H1 (cell line): Measurements from ENCODE around the gene MAPRE3. TPM values are rescaled to one million over a fixed set of nuclear protein-coding genes. Genes with fewer than 3 reads are reported as not detected.

ENCODE experiments used
- CTCF ChIA-PET: fragments of 300-600 bp; sonication (Branson Sonifier 250); formaldehyde crosslinking; loops from one replicate; lab custom pipeline; 2021; ENCODE audit not compliant: partially characterized antibody; lab: Charles Lee
- POLR2A ChIA-PET: fragments of 300-600 bp; sonication (Branson Sonifier 250); formaldehyde crosslinking; loops from one replicate; lab custom pipeline; 2021; ENCODE audit warnings: inconsistent platforms; ENCODE audit not compliant: partially characterized antibody; lab: Charles Lee
- DNase-seq, 2 experiments: peaks; one replicate each; pipeline versions ENCODE4 v3.0.0 to v3.0.0-alpha.2; 2010 to 2022; ENCODE audit warnings: low spot score in 2 of 2, low read depth in 1 of 2, mixed read lengths in 1 of 2
- FAIRE-seq: peaks from 2 replicates; lab custom pipeline; 2011; peaks lifted over from hg19 to GRCh38; lab: Jason Lieb, UNC
- H2AFZ ChIP-seq: 2 replicates; pipeline ENCODE4 v1.8.1; 2012; ENCODE audit warnings: low read length, inconsistent platforms
- H2AK5ac ChIP-seq: 2 replicates; pipeline ENCODE4 v1.6.1; 2013; ENCODE audit warnings: low read depth, low read length
- H2BK120ac ChIP-seq: replicated peaks from 2 replicates; pipeline ENCODE3; 2013; ENCODE audit warnings: low read depth, low read length, inconsistent platforms
- H2BK12ac ChIP-seq: 2 replicates; pipeline ENCODE4 v1.6.1; 2013; ENCODE audit warnings: low read depth, low read length
- H2BK15ac ChIP-seq: 2 replicates; pipeline ENCODE4 v1.6.1; 2013; ENCODE audit warnings: low read length
- H2BK20ac ChIP-seq: 2 replicates; pipeline ENCODE4 v1.6.1; 2013; ENCODE audit warnings: low read length
- H2BK5ac ChIP-seq: 2 replicates; pipeline ENCODE4 v1.6.1; 2013; ENCODE audit warnings: low read depth, low read length
- H3K14ac ChIP-seq: 2 replicates; pipeline ENCODE4 v1.6.1; 2013; ENCODE audit warnings: inconsistent platforms; ENCODE audit not compliant: insufficient read length
- H3K18ac ChIP-seq: 2 replicates; pipeline ENCODE4 v1.6.1; 2013; ENCODE audit warnings: low read length; ENCODE audit errors: extremely low read depth
- H3K23ac ChIP-seq: 2 replicates; pipeline ENCODE4 v1.6.1; 2013; ENCODE audit warnings: inconsistent platforms; ENCODE audit not compliant: insufficient read length
- H3K23me2 ChIP-seq: 2 replicates; pipeline ENCODE4 v1.6.1; 2013; ENCODE audit warnings: low read depth, low read length
- H3K27ac ChIP-seq: 2 replicates; pipeline ENCODE4 v1.6.1; 2011; ENCODE audit warnings: low read depth, low read length, inconsistent platforms
- H3K27me3 ChIP-seq, 4 experiments: replicated peaks in 1 of 4; 1 replicate in 1 of 4; 2 replicates in 3 of 4; pipeline versions ENCODE4 v1.6.1 to v1.8.1; 2011 to 2013; ENCODE audit warnings: low read length in 3 of 4, mild to moderate bottlenecking in 3 of 4, inconsistent platforms in 2 of 4, mixed read lengths in 2 of 4, moderate library complexity in 1 of 4; ENCODE audit not compliant: control insufficient read depth in 3 of 4, insufficient read depth in 3 of 4; ENCODE audit errors: extremely low read depth in 1 of 4
- H3K36me3 ChIP-seq, 4 experiments: 2 replicates each; pipeline versions ENCODE4 v1.6.1 to v1.8.1; 2011 to 2013; ENCODE audit warnings: mild to moderate bottlenecking in 4 of 4, low read length in 3 of 4, moderate library complexity in 2 of 4, control low read depth in 1 of 4, inconsistent platforms in 1 of 4; ENCODE audit not compliant: insufficient read depth in 4 of 4, control insufficient read depth in 2 of 4
- H3K4ac ChIP-seq: replicated peaks from 2 replicates; pipeline ENCODE3; 2013; ENCODE audit warnings: low read length, low read depth, mixed read lengths, inconsistent platforms; ENCODE audit not compliant: insufficient read length
- H3K4me1 ChIP-seq, 4 experiments: replicated peaks in 1 of 4; 1 replicate in 1 of 4; 2 replicates in 3 of 4; pipeline versions ENCODE4 v1.6.1 to v1.8.1; 2011 to 2013; ENCODE audit warnings: low read length in 3 of 4, inconsistent platforms in 2 of 4, mixed read lengths in 1 of 4; ENCODE audit not compliant: insufficient read depth in 4 of 4, control insufficient read depth in 3 of 4
- H3K4me2 ChIP-seq, 2 experiments: 2 replicates each; pipeline versions ENCODE4 v1.6.1 to v1.8.1; 2011 to 2013; ENCODE audit warnings: low read depth in 2 of 2, low read length in 2 of 2, control low read depth in 1 of 2, inconsistent platforms in 1 of 2, mild to moderate bottlenecking in 1 of 2; ENCODE audit not compliant: insufficient read depth in 1 of 2
- H3K4me3 ChIP-seq, 4 experiments: fragments of 200-600, 300-600 bp in 1 of 4; sonication (generic), shearing (Covaris generic), sonication (Bioruptor Twin) in 1 of 4; 2 replicates each; pipeline versions ENCODE4 v1.5.1 to v1.8.1; 2011 to 2016; ENCODE audit warnings: low read length in 4 of 4, low read depth in 3 of 4, control low read depth in 2 of 4, inconsistent platforms in 2 of 4, mild to moderate bottlenecking in 2 of 4, mixed read lengths in 1 of 4, moderate library complexity in 1 of 4; ENCODE audit not compliant: insufficient read depth in 2 of 4; ENCODE audit errors: extremely low read depth in 1 of 4
- H3K56ac ChIP-seq: replicated peaks from 2 replicates; pipeline ENCODE3; 2013; ENCODE audit warnings: low read depth, mild to moderate bottlenecking, mixed read lengths, low read length, inconsistent platforms; ENCODE audit not compliant: insufficient read length
- H3K79me1 ChIP-seq: 2 replicates; pipeline ENCODE4 v1.6.1; 2013; ENCODE audit warnings: low read depth, low read length, control low read depth
- H3K79me2 ChIP-seq, 2 experiments: 2 replicates each; pipeline versions ENCODE4 v1.6.1 to v1.8.1; 2012 to 2013; ENCODE audit warnings: low read length in 2 of 2, mild to moderate bottlenecking in 2 of 2, inconsistent platforms in 1 of 2; ENCODE audit not compliant: insufficient read depth in 2 of 2, control insufficient read depth in 1 of 2
- H3K9ac ChIP-seq, 4 experiments: replicated peaks in 1 of 4; 1 replicate in 1 of 4; 2 replicates in 3 of 4; pipeline versions ENCODE4 v1.6.1 to v1.8.1; 2011 to 2013; ENCODE audit warnings: low read depth in 3 of 4, low read length in 3 of 4, control low read depth in 2 of 4, mild to moderate bottlenecking in 2 of 4, moderate library complexity in 2 of 4, inconsistent platforms in 1 of 4; ENCODE audit errors: extremely low read depth in 1 of 4
- H3K9me3 ChIP-seq, 2 experiments: 2 replicates each; pipeline versions ENCODE4 v1.6.1 to v1.8.1; 2012 to 2013; ENCODE audit warnings: mild to moderate bottlenecking in 2 of 2, moderate library complexity in 2 of 2, control low read depth in 1 of 2, inconsistent platforms in 1 of 2, low read depth in 1 of 2, low read length in 1 of 2, mixed read lengths in 1 of 2; ENCODE audit not compliant: insufficient read depth in 2 of 2
- H4K20me1 ChIP-seq, 2 experiments: replicated peaks in 1 of 2; 2 replicates each; pipeline versions ENCODE3 to v1.8.1; 2011 to 2013; ENCODE audit warnings: inconsistent platforms in 2 of 2, low read length in 2 of 2, mild to moderate bottlenecking in 1 of 2; ENCODE audit not compliant: insufficient read depth in 2 of 2, control insufficient read depth in 1 of 2
- H4K5ac ChIP-seq: 2 replicates; pipeline ENCODE4 v1.6.1; 2013; ENCODE audit warnings: low read length, low read depth, mixed read lengths, inconsistent platforms; ENCODE audit not compliant: insufficient read length
- H4K8ac ChIP-seq: 2 replicates; pipeline ENCODE4 v1.8.0; 2013; ENCODE audit warnings: mild to moderate bottlenecking, moderate library complexity, low read length, inconsistent platforms; ENCODE audit not compliant: insufficient read depth; ENCODE audit errors: extremely low read depth
- H4K91ac ChIP-seq: replicated peaks from 2 replicates; pipeline ENCODE3; 2013; ENCODE audit warnings: low read length, mixed read lengths, inconsistent platforms; ENCODE audit not compliant: insufficient read length
- ASH2L ChIP-seq: fragments of 200-600, 300-600 bp; sonication (generic); IDR thresholded peaks from one replicate; pipeline ENCODE4 v1.7.1; 2017; ENCODE audit warnings: low read length
- CTCF ChIP-seq, 3 experiments: IDR thresholded peaks; 1 replicate in 2 of 3; 2 replicates in 1 of 3; pipeline versions ENCODE4 v1.5.1 to v1.6.1; 2011; ENCODE audit warnings: low read length in 3 of 3, mild to moderate bottlenecking in 3 of 3, inconsistent platforms in 2 of 3, low read depth in 1 of 3, moderate library complexity in 1 of 3; ENCODE audit not compliant: insufficient read depth in 1 of 3; ENCODE audit errors: control extremely low read depth in 1 of 3
- E2F6 ChIP-seq: IDR thresholded peaks from 2 replicates; pipeline ENCODE4 v1.6.1; 2012; ENCODE audit warnings: inconsistent platforms
- MAX ChIP-seq: IDR thresholded peaks from 2 replicates; pipeline ENCODE4 v1.6.1; 2012; ENCODE audit warnings: inconsistent platforms
- POLR2A ChIP-seq, 2 experiments: IDR thresholded peaks; 1 replicate in 1 of 2; 2 replicates in 1 of 2; pipeline ENCODE4 v1.6.1; 2011; ENCODE audit warnings: low read depth in 2 of 2, low read length in 2 of 2, mild to moderate bottlenecking in 2 of 2; ENCODE audit errors: control extremely low read depth in 1 of 2
- SRF ChIP-seq: IDR thresholded peaks from 2 replicates; pipeline ENCODE4 v1.6.1; 2011; ENCODE audit warnings: mild to moderate bottlenecking, low read depth, low read length, moderate library complexity
- USF2 ChIP-seq: IDR thresholded peaks from 2 replicates; pipeline ENCODE4 v1.6.1; 2011; ENCODE audit warnings: low read length, improper control_type of control experiment
- ZNF274 ChIP-seq: IDR thresholded peaks from 2 replicates; pipeline ENCODE4 v1.7.0; 2012; ENCODE audit warnings: low read length, borderline replicate concordance; ENCODE audit errors: extremely low read depth
- WGBS, 2 experiments: shearing (Covaris generic) in 1 of 2; methylation state at CpG; one replicate each; pipeline versions ENCODE4 v1.1.6 to v1.1.7; 2013 to 2015; ENCODE audit warnings: low lambda C conversion rate in 2 of 2, mixed read lengths in 2 of 2, inconsistent platforms in 1 of 2, low coverage in 1 of 2, missing lambda C conversion rate in 1 of 2; ENCODE audit not compliant: insufficient replicate concordance in 2 of 2, insufficient coverage in 1 of 2, insufficient read length in 1 of 2; ENCODE audit errors: extremely low coverage in 1 of 2, missing lambda C conversion rate in 1 of 2; 5-methylcytosine and 5-hydroxymethylcytosine counted together
- polyA plus RNA-seq, 7 experiments: library from polyadenylated mRNA; depleted of rRNA in 3 of 7; stranded (reverse) in 5 of 7; unstranded in 2 of 7; fragments of >200 nt in 5 of 7; fragments of 200-250 nt in 2 of 7; gene quantifications; 1 replicate in 5 of 7; 2 replicates in 1 of 7; 4 replicates in 1 of 7; pipeline versions ENCODE4 v1.2.1 to v1.2.3, GENCODE V29; 2011 to 2013; ENCODE audit warnings: missing spikeins in 2 of 7, mixed read lengths in 2 of 7
- total RNA-seq: library from RNA; stranded (reverse); fragmentation: NEBNext Ultra II Directional; extraction: Animal tissue kit (Norgen Biotek cat#: 25700); gene quantifications from 2 replicates; pipeline ENCODE4 v1.2.1, GENCODE V29; 2021

MAPRE3 gene
- total and polyA plus RNA-seq, 2 of the 8 experiments (the other 6 are each of a cell fraction or from before 2014, with no cell fraction given) = 4.9 to 6.6 TPM

GRCh38 chr2:27025281-27025800, 54.9 kb downstream of the MAPRE3 start:
- Histone ChIP-seq H2AK5ac (no peak overlapping the region), H4K91ac (no peak overlapping the region), H3K27ac (no peak overlapping the region), H3K9ac (no peak overlapping the region), H3K23ac (no peak overlapping the region), H3K79me2 (no peaks in the 10 kb centered on the region), H2BK5ac (no peak overlapping the region), H2BK15ac (no peak overlapping the region), H3K4me3 (no peak overlapping the region), H2BK20ac (no peak overlapping the region), H3K27me3 (no peaks in the 10 kb centered on the region), H3K14ac (no peak overlapping the region), H4K20me1 (peaks cover 0 to 11% of the 10 kb centered on the region in 2 experiments), H3K4me1 (peaks cover 0 to 4% (median under 1%) of the 10 kb centered on the region in 4 experiments; a peak in 1 of 7 replicates), H3K9me3 (no peaks in the 10 kb centered on the region), H3K4ac (no peak overlapping the region), H3K23me2 (no peaks in the 10 kb centered on the region), H2BK12ac (no peak overlapping the region), H2BK120ac (no peak overlapping the region), H4K5ac (no peak overlapping the region), H3K18ac (no peak overlapping the region), H3K56ac (no peak overlapping the region), H3K4me2 (no peak overlapping the region), H4K8ac (no peak overlapping the region), H3K79me1 (peaks cover 2% of the 10 kb centered on the region; the same call in 1 of the 2 replicates), H3K36me3 (peaks cover 0 to 6% (median 3%) of the 10 kb centered on the region in 4 experiments; a peak in 3 of 8 replicates), H2AFZ (no peak overlapping the region)
- ChIA-PET POLR2A (interaction anchor here (0.6 to 1.8 kb wide), 6 partner anchors 13 to 57 kb away, joined by 3 to 8 read pairs (median 4); partner anchors contain the start of gene MAPRE3), CTCF (interaction anchor here (0.6 to 6.1 kb wide), 42 partner anchors 8 to 280 kb away, joined by 3 to 122 read pairs (median 4); partner anchors contain the start of genes AGBL5, DPYSL5, MAPRE3 and TMEM214)
- DNase-seq (no peak), FAIRE-seq (no peak)
- 90% methylated on average over 13 of the region's 13 CpGs; no CpG with 5 or more reads in 1 of the 2 experiments for WGBS, 2 experiments
- TF ChIP-seq POLR2A (IDR thresholded peaks at IDR 0.05; ENCODE audit: control extremely low read depth in 1 of 2, low read depth in 2 of 2, low read length in 2 of 2) (no peak), USF2 (no peak), ASH2L (no peak), E2F6 (no peak), ZNF274 (no peak), MAX (no peak), SRF (no peak), CTCF (IDR thresholded peaks at IDR 0.05; ENCODE audit: control extremely low read depth in 1 of 3, insufficient read depth in 1 of 3, low read depth in 1 of 3, low read length in 3 of 3) (no peak)
